Right lobe of liver (tissue), 6 donors: Measurements from ENCODE around the gene CLPTM1L. TPM values are rescaled to one million over a fixed set of nuclear protein-coding genes. Genes with fewer than 3 reads are reported as not detected.
A peak's percentile ranks its signal among the peaks of the same experiment; 100 is the strongest.
"Not testable (repeated sequence)": the region's sequence is repeated elsewhere in the genome, so short reads cannot be mapped to it uniquely, and the experiment has no call there.

Source experiments
- ATAC-seq, 4 donors: fragments of 200-7000 bp; cut with Tn5 transposase; one replicate each; pipeline ENCODE4 v1.9.1; 2020; ENCODE audit warnings: mild to moderate bottlenecking in 4 of 4, moderate library complexity in 4 of 4
- DNase-seq, 3 donors: peaks; one replicate each; pipeline ENCODE4 v3.0.0-alpha.2; 2020
- H3K27ac ChIP-seq, 3 donors: fragments of 200-600 bp; one replicate each; pipeline ENCODE4 v1.8.0; 2022
- H3K27me3 ChIP-seq, 2 donors: fragments of 200-600 bp; one replicate each; pipeline ENCODE4 v1.8.0; 2022
- H3K36me3 ChIP-seq, 4 donors: fragments of 200-600 bp; sonication (generic) in 1 of 4; one replicate each; pipeline versions ENCODE4 v1.5.1 to v1.8.0; 2017 to 2022; ENCODE audit warnings: control low read depth in 1 of 4
- H3K4me1 ChIP-seq, 4 donors: fragments of 200-600 bp; sonication (generic) in 1 of 4; one replicate each; pipeline versions ENCODE4 v1.5.1 to v1.8.0; 2017 to 2022; ENCODE audit warnings: control low read depth in 1 of 4
- H3K4me3 ChIP-seq, 3 donors: fragments of 200-600 bp; one replicate each; pipeline ENCODE4 v1.8.0; 2022
- H3K9me3 ChIP-seq, 4 donors: fragments of 200-600 bp; sonication (generic) in 1 of 4; one replicate each; pipeline versions ENCODE4 v1.5.1 to v1.8.0; 2017 to 2022; ENCODE audit warnings: control low read depth in 1 of 4
- CTCF ChIP-seq, 4 donors: fragments of 200-600 bp in 3 of 4; fragments of 450-650 bp in 1 of 4; IDR thresholded peaks; one replicate each; pipeline versions ENCODE4 v1.5.1 to v1.8.0; 2016 to 2022; ENCODE audit warnings: antibody characterized with exemption in 4 of 4, mild to moderate bottlenecking in 2 of 4
- POLR2A ChIP-seq: fragments of 450-650 bp; IDR thresholded peaks from one replicate; pipeline ENCODE4 v1.6.1; 2017; ENCODE audit warnings: antibody characterized with exemption, mild to moderate bottlenecking
- WGBS: methylation state at CpG from one replicate; pipeline ENCODE4 v1.1.6; 2018; ENCODE audit warnings: low coverage, low lambda C conversion rate; ENCODE audit not compliant: insufficient coverage; ENCODE audit errors: missing lambda C conversion rate; 5-methylcytosine and 5-hydroxymethylcytosine counted together
- intact Hi-C, 2 donors: fragments of 100-400 bp; cut with DNase I; formaldehyde crosslinking; loops; one replicate each; pipeline versions ENCODE4 v1.11.2 to v1.14.1; 2022
- total RNA-seq, 6 experiments: library from RNA; depleted of rRNA in 2 of 6; stranded (reverse); fragments of >200 nt in 2 of 6; fragmentation: NEBNext Ultra II Directional in 3 of 6; extraction: Animal tissue kit (Norgen Biotek cat#: 25700) in 3 of 6; gene quantifications; one replicate each; pipeline versions ENCODE4 v1.1.0 to v1.2.4, GENCODE V29; 2016 to 2023
- donor health status: DM: no; HTN: yes; CAD: no.
- donor health status: DM: no; HTN: no; CAD: no.
- donor health status: DM: no; HTN: no; CAD: no.
- donor health status: DM: no; HTN: yes; CAD: no.
- donor health status: DM: no; HTN: yes; CAD: no.

Gene CLPTM1L
- total RNA-seq, 6 experiments from 2014 or later, result 63.8 to 155 (median 128) TPM

- no peaks in the 10 kb centered on the region for H3K27me3 ChIP-seq
- intact Hi-C loops, result no loop called here
- no peaks in the 10 kb centered on the region for H3K9me3 ChIP-seq
- peaks cover 0 to 7% (median 0%) of the 10 kb centered on the region in 4 donors for H3K4me1 ChIP-seq
- TF ChIP-seq CTCF (IDR thresholded peaks at IDR 0.05) (no peak), POLR2A (no peak)
- ATAC-seq (no peak), DNase-seq (peak in 1 of 3 donors; percentile 26)
- H3K27ac ChIP-seq, result no peak overlapping the region
- no peak overlapping the region for H3K4me3 ChIP-seq
- peaks cover 0 to 44% (median 21%) of the 10 kb centered on the region in 4 donors for H3K36me3 ChIP-seq
- 94% methylated on average over 5 of the region's 9 CpGs for WGBS
Measured at GRCh38 chr5:1329111-1329579, 15.8 kb downstream of the CLPTM1L start.

GRCh38 chr5:1328237-1329110 is 16.4 kb downstream of the CLPTM1L start:
- H3K27ac ChIP-seq, ATAC-seq, intact Hi-C loops, H3K4me1 ChIP-seq, H3K4me3 ChIP-seq, H3K27me3 ChIP-seq, DNase-seq, H3K9me3 ChIP-seq: not testable (repeated sequence)
- 81% methylated on average over 3 of the region's 7 CpGs for WGBS
- peaks cover 0 to 45% (median 21%) of the 10 kb centered on the region in 4 donors for H3K36me3 ChIP-seq

DNA sequence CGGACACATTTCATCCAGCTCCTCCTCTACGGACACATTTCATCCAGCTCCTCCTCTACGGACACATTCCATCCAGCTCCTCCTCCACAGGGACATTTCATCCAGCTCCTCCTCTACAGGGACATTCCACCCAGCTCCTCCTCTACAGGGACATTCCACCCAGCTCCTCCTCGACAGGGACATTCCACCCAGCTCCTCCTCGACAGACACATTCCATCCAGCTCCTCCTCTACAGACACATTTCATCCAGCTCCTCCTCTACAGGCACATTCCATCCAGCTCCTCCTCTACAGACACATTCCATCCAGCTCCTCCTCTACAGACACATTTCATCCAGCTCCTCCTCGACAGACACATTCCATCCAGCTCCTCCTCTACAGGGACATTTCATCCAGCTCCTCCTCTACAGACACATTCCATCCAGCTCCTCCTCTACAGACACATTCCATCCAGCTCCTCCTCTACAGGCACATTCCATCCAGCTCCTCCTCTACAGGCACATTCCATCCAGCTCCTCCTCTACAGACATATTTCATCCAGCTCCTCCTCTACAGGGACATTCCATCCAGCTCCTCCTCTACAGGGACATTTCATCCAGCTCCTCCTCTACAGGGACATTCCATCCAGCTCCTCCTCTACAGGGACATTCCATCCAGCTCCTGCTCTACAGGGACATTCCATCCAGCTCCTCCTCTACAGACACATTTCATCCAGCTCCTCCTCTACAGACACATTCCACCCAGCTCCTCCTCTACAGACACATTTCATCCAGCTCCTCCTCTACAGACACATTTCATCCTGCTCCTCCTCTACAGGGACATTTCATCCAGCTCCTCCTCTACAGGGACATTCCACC is 17.8 kb downstream of the CLPTM1L start:
- H3K9me3 ChIP-seq, H3K27me3 ChIP-seq, H3K27ac ChIP-seq, H3K4me1 ChIP-seq, DNase-seq, ATAC-seq, intact Hi-C loops, H3K4me3 ChIP-seq: not testable (repeated sequence)
- H3K36me3 ChIP-seq, result peaks cover 0 to 50% (median 28%) of the 10 kb centered on the region in 4 donors
- 56% methylated on average over 6 of the region's 6 CpGs for WGBS

- H3K27me3 ChIP-seq, intact Hi-C loops, ATAC-seq, H3K4me1 ChIP-seq, H3K9me3 ChIP-seq, DNase-seq, H3K4me3 ChIP-seq, H3K27ac ChIP-seq: not testable (repeated sequence)
- whole genome bisulfite sequencing, result 61% methylated on average over 5 of the region's 5 CpGs
- peaks cover 0 to 50% (median 28%) of the 10 kb centered on the region in 4 donors for H3K36me3 ChIP-seq
Measured at GRCh38 chr5:1326532-1326875, 18.4 kb downstream of the CLPTM1L start.

DNA sequence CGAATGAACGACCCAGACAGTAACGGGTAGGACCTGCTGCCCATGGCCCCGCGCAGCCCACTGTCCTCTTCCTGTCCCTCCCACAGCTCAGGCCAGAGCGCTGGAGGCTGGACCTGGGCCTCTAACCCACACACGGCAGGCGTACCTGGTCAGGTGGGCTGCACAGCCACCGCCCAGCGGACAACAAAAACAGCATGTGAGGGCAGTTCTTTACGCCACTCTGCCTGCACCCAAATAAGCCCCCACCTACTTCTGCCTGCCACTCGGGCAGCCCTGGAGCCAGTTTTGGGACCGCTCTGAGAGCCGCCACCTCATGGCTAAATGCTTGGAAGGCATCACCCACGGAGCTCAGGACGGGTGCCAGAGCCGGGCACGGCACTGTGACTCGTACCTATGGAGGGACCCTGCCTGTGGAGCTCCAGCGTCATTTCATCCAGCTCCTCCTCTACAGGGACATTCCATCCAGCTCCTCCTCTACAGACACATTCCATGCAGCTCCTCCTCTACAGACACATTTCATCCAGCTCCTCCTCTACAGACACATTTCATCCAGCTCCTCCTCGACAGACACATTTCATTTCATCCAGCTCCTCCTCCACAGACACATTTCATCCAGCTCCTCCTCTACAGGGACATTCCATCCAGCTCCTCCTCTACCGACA is 18.9 kb downstream of the CLPTM1L start:
- intact Hi-C loops, result no loop called here
- ATAC-seq, result peak in 1 of 4 donors; percentile 3
- Histone ChIP-seq H3K4me3 (no peak overlapping the region), H3K36me3 (peaks cover 0 to 50% (median 31%) of the 10 kb centered on the region in 4 donors), H3K27ac (no peak overlapping the region), H3K27me3 (no peaks in the 10 kb centered on the region), H3K4me1 (peaks cover 0 to 7% (median 0%) of the 10 kb centered on the region in 4 donors), H3K9me3 (no peaks in the 10 kb centered on the region)
- no peak for DNase-seq
- no peak for TF ChIP-seq POLR2A
- TF ChIP-seq CTCF (IDR thresholded peaks at IDR 0.05), result no peak
- WGBS, result 69% methylated on average over 6 of the region's 22 CpGs
